GM23338 (cell line): ENCODE data around the gene RAD18. TPM values are rescaled to one million over a fixed set of nuclear protein-coding genes. Genes with fewer than 3 reads are reported as not detected.

ENCODE experiments used
- ATAC-seq: fragments of 200-7000 bp; cut with Tn5 transposase; 3 replicates; pipeline ENCODE4 v1.9.1; 2020
- DNase-seq: peaks from one replicate; pipeline ENCODE4 v3.0.0-alpha.2; 2015; ENCODE audit warnings: low spot score
- H2AFZ ChIP-seq: fragments of 200-600 bp; sonication (generic); 2 replicates; pipeline ENCODE4 v1.8.0; 2016; ENCODE audit warnings: antibody characterized with exemption, mild to moderate bottlenecking, moderate library complexity
- H3F3A ChIP-seq: fragments of 200-600 bp; sonication (generic); replicated peaks from 2 replicates; pipeline ENCODE4 v1.8.0; 2017; ENCODE audit warnings: antibody characterized with exemption, mixed run types, low read depth
- H3K27ac ChIP-seq: fragments of 200-600 bp; sonication (generic); 2 replicates; pipeline ENCODE4 v1.6.1; 2016; ENCODE audit warnings: low read depth
- H3K27me3 ChIP-seq: fragments of 200-600 bp; sonication (generic); 2 replicates; pipeline ENCODE4 v1.8.0; 2016; ENCODE audit warnings: mild to moderate bottlenecking, mixed run types, moderate library complexity; ENCODE audit not compliant: insufficient read depth
- H3K36me3 ChIP-seq: fragments of 200-600 bp; sonication (generic); 2 replicates; pipeline ENCODE4 v1.8.0; 2016; ENCODE audit warnings: mild to moderate bottlenecking; ENCODE audit not compliant: insufficient read depth
- H3K4me1 ChIP-seq: fragments of 200-600 bp; sonication (generic); 2 replicates; pipeline ENCODE4 v1.8.0; 2016; ENCODE audit warnings: mild to moderate bottlenecking, moderate library complexity; ENCODE audit not compliant: insufficient read depth
- H3K4me2 ChIP-seq: fragments of 200-600 bp; sonication (generic); 2 replicates; pipeline ENCODE4 v1.7.1; 2017; ENCODE audit warnings: mixed run types
- H3K4me3 ChIP-seq: fragments of 200-600 bp; sonication (generic); 2 replicates; pipeline ENCODE4 v1.6.1; 2016; ENCODE audit warnings: mixed run types
- H3K79me2 ChIP-seq: fragments of 200-600 bp; sonication (generic); replicated peaks from 2 replicates; pipeline ENCODE4 v1.8.0; 2017; ENCODE audit warnings: mild to moderate bottlenecking; ENCODE audit not compliant: insufficient read depth
- H3K9me2 ChIP-seq: fragments of 200-600 bp; sonication (generic); 2 replicates; pipeline ENCODE4 v1.8.0; 2017; ENCODE audit not compliant: insufficient read depth
- H4K20me1 ChIP-seq: fragments of 200-600 bp; sonication (generic); replicated peaks from 2 replicates; pipeline ENCODE4 v1.8.0; 2017; ENCODE audit warnings: mild to moderate bottlenecking; ENCODE audit not compliant: insufficient read depth
- H3K27ac Mint-ChIP-seq: 2 replicates; pipeline ENCODE4 v1.8.0; 2020; ENCODE audit warnings: inconsistent platforms, mild to moderate bottlenecking, moderate library complexity, mixed read lengths
- H3K27me3 Mint-ChIP-seq: 3 replicates; pipeline ENCODE4 v1.8.0; 2022; ENCODE audit warnings: low read depth, mild to moderate bottlenecking, moderate library complexity, mixed read lengths, inconsistent platforms; ENCODE audit not compliant: insufficient read depth, poor library complexity
- H3K36me3 Mint-ChIP-seq: 3 replicates; pipeline ENCODE4 v1.8.0; 2021; ENCODE audit warnings: low read depth, mild to moderate bottlenecking, inconsistent platforms, moderate library complexity, mixed read lengths
- H3K4me1 Mint-ChIP-seq: 3 replicates; pipeline ENCODE4 v1.8.0; 2020; ENCODE audit warnings: mild to moderate bottlenecking, inconsistent platforms, mixed read lengths
- H3K4me3 Mint-ChIP-seq: 3 replicates; pipeline ENCODE4 v1.8.0; 2021; ENCODE audit warnings: moderate library complexity, mild to moderate bottlenecking, inconsistent platforms, mixed read lengths
- H3K9me3 Mint-ChIP-seq: 3 replicates; pipeline ENCODE4 v1.8.0; 2020; ENCODE audit warnings: moderate library complexity, mild to moderate bottlenecking, inconsistent platforms, mixed read lengths
- CREB1 ChIP-seq: fragments of 250-450 bp; sonication (Bioruptor Pico); IDR thresholded peaks from 2 replicates; pipeline ENCODE4 v1.5.0; 2020; ENCODE audit warnings: low read depth, mild to moderate bottlenecking, moderate library complexity
- CTCF ChIP-seq, 2 experiments: fragments of 200-600 bp in 1 of 2; sonication (generic) in 1 of 2; conservative IDR thresholded peaks; 2 replicates each; pipeline versions ENCODE4 v1.5.1 to v1.6.1; 2016 to 2017; ENCODE audit warnings: antibody characterized with exemption in 2 of 2, low read depth in 2 of 2, mild to moderate bottlenecking in 2 of 2, moderate library complexity in 1 of 2
- ETS1 ChIP-seq: IDR thresholded peaks from 2 replicates; pipeline ENCODE4 v1.6.1; 2016; ENCODE audit warnings: antibody characterized with exemption
- EZH2 ChIP-seq: fragments of 200-600 bp; sonication (generic); IDR thresholded peaks from one replicate; pipeline ENCODE4 v1.8.0; 2017; ENCODE audit warnings: antibody characterized with exemption, mild to moderate bottlenecking, low read depth; ENCODE audit not compliant: unreplicated experiment
- EZH2phosphoT487 ChIP-seq: fragments of 200-600 bp; sonication (generic); IDR thresholded peaks from one replicate; pipeline ENCODE4 v1.8.1; 2018; ENCODE audit warnings: antibody characterized with exemption; ENCODE audit not compliant: unreplicated experiment
- JUNB ChIP-seq: IDR thresholded peaks from one replicate; pipeline ENCODE4 v1.6.1; 2016; ENCODE audit warnings: antibody characterized with exemption; ENCODE audit not compliant: unreplicated experiment
- NANOG ChIP-seq: IDR thresholded peaks from 2 replicates; pipeline ENCODE4 v1.6.1; 2016; ENCODE audit warnings: antibody characterized with exemption, borderline replicate concordance
- STAT1 ChIP-seq: IDR thresholded peaks from one replicate; pipeline ENCODE4 v1.6.1; 2016; ENCODE audit warnings: antibody characterized with exemption; ENCODE audit not compliant: unreplicated experiment
- ZNF114 ChIP-seq: fragments of 250-450 bp; sonication (Bioruptor Pico); IDR thresholded peaks from 2 replicates; pipeline ENCODE4 v1.5.0; 2020; ENCODE audit warnings: mild to moderate bottlenecking, moderate library complexity
- ZNF462 ChIP-seq: fragments of 250-450 bp; sonication (Bioruptor Pico); IDR thresholded peaks from 2 replicates; pipeline ENCODE4 v1.5.0; 2020; ENCODE audit warnings: mild to moderate bottlenecking, moderate library complexity
- polyA plus RNA-seq: library from polyadenylated mRNA; unstranded; fragments of >200 nt; fragmentation: Nextera tagmentation; extraction: Ambion mirVana; gene quantifications from 2 replicates; pipeline ENCODE4 v1.2.1, GENCODE V29; 2016
- total RNA-seq: library from RNA; depleted of rRNA; stranded (reverse); fragments of >200 nt; shearing (Covaris generic); gene quantifications from 2 replicates; pipeline ENCODE4 v1.2.3, GENCODE V29; 2014

RAD18 gene
- total and polyA plus RNA-seq, 2 experiments from 2014 or later, result 25.4 to 40.1 TPM

GRCh38 chr3:8953313-8953712 lies 10.0 kb downstream of the RAD18 start (continued):
- TF ChIP-seq ETS1, result no peak
- TF ChIP-seq CTCF (conservative IDR thresholded peaks at IDR 0.05; ENCODE audit: low read depth in 2 of 2), result no peak

- peaks cover 3% of the 10 kb centered on the region for H3K27me3 Mint-ChIP-seq
- Histone ChIP-seq H3K4me2 (no peak overlapping the region), H3K79me2 (peaks cover 81% of the 10 kb centered on the region), H2AFZ (no peak overlapping the region), H3K27me3 (no peaks in the 10 kb centered on the region), H3K4me1 (0 out of 2 replicates have a peak, but pooled peaks cover 10% of the 10 kb centered on the region), H4K20me1 (peaks cover 43% of the 10 kb centered on the region), H3F3A (no peaks in the 10 kb centered on the region), H3K27ac (no peak overlapping the region), H3K9me2 (no peaks in the 10 kb centered on the region), H3K36me3 (no peaks in the 10 kb centered on the region; the same call in 1 of the 2 replicates), H3K4me3 (no peak overlapping the region)
- H3K36me3 Mint-ChIP-seq, result peaks cover 14% of the 10 kb centered on the region; the same call in 2 of the 3 replicates
- H3K9me3 Mint-ChIP-seq, result no peaks in the 10 kb centered on the region
- ATAC-seq (no peak), DNase-seq (no peak)
- H3K4me1 Mint-ChIP-seq, result no peaks in the 10 kb centered on the region; the same call in 2 of the 3 replicates
- no peak overlapping the region for H3K4me3 Mint-ChIP-seq
- no peak overlapping the region for H3K27ac Mint-ChIP-seq
- no peak for TF ChIP-seq ETS1
- no peak for TF ChIP-seq EZH2
- TF ChIP-seq JUNB, result no peak
- TF ChIP-seq STAT1, result no peak
- no peak for TF ChIP-seq NANOG
- no peak for TF ChIP-seq CREB1
- TF ChIP-seq ZNF462, result no peak
- TF ChIP-seq EZH2phosphoT487, result no peak
- TF ChIP-seq ZNF114 (CRISPR knock-in tag), result no peak
- TF ChIP-seq CTCF (conservative IDR thresholded peaks at IDR 0.05; ENCODE audit: low read depth in 2 of 2), result no peak
Observed at GRCh38 chr3:8952130-8952529, 11.1 kb downstream of the RAD18 start.
